ENCODE measurements around the gene TMEM132C.

Gene TMEM132C

GRCh38 chr12:128612150-128612850 lies 345.3 kb downstream of the TMEM132C start:
- DNase-seq (ENCODE audit: low read depth): no peak

- no peak for DNase-seq (ENCODE audit: low read depth)
Observed at GRCh38 chr12:128613837-128614590, 347.0 kb downstream of the TMEM132C start.

GRCh38 chr12:128617304-128617833 lies 350.4 kb downstream of the TMEM132C start:
- DNase-seq (ENCODE audit: low read depth): no peak

- DNase-seq (ENCODE audit: low read depth): no peak
Observed at GRCh38 chr12:128619263-128619662, 352.3 kb downstream of the TMEM132C start.

- DNase-seq (ENCODE audit: low read depth): no peak
Observed at GRCh38 chr12:128621304-128621703, 354.3 kb downstream of the TMEM132C start.

- DNase-seq (ENCODE audit: low read depth): no peak
Observed at GRCh38 chr12:128623748-128624147, 356.8 kb downstream of the TMEM132C start.

- no peak for DNase-seq (ENCODE audit: low read depth)
Observed at GRCh38 chr12:128626808-128627320, 359.9 kb downstream of the TMEM132C start.

GRCh38 chr12:128627659-128628058 lies 360.7 kb downstream of the TMEM132C start:
- DNase-seq (ENCODE audit: low read depth): no peak

GRCh38 chr12:128629979-128630378 lies 363.0 kb downstream of the TMEM132C start:
- DNase-seq (ENCODE audit: low read depth): no peak

- no peak for DNase-seq (ENCODE audit: low read depth)
Observed at GRCh38 chr12:128637642-128638606, 371.0 kb downstream of the TMEM132C start.

- no peak for DNase-seq (ENCODE audit: low read depth)
Observed at GRCh38 chr12:128639089-128639488, 372.1 kb downstream of the TMEM132C start.

- DNase-seq (ENCODE audit: low read depth): no peak
Observed at GRCh38 chr12:128643155-128643554, 376.2 kb downstream of the TMEM132C start.

- DNase-seq (ENCODE audit: low read depth): no peak
Observed at GRCh38 chr12:128644664-128645296, 377.8 kb downstream of the TMEM132C start.

GRCh38 chr12:128649902-128650301 lies 382.9 kb downstream of the TMEM132C start:
- DNase-seq (ENCODE audit: low read depth): no peak

GRCh38 chr12:128652136-128652751 lies 385.3 kb downstream of the TMEM132C start:
- no peak for DNase-seq (ENCODE audit: low read depth)

GRCh38 chr12:128654468-128654867 lies 387.5 kb downstream of the TMEM132C start:
- DNase-seq (ENCODE audit: low read depth): no peak

GRCh38 chr12:128657378-128657777 lies 390.4 kb downstream of the TMEM132C start:
- no peak for DNase-seq (ENCODE audit: low read depth)

GRCh38 chr12:128660532-128661225 lies 393.7 kb downstream of the TMEM132C start:
- no peak for DNase-seq (ENCODE audit: low read depth)

GRCh38 chr12:128661226-128661569 lies 394.2 kb downstream of the TMEM132C start:
- DNase-seq (ENCODE audit: low read depth): no peak

GRCh38 chr12:128662101-128662500 lies 395.1 kb downstream of the TMEM132C start:
- DNase-seq (ENCODE audit: low read depth): no peak
